Ramos (cell line): Measurements from ENCODE around the gene HJV.

ENCODE experiments used
- in situ Hi-C: fragments of 300-500 bp; cut with MboI; formaldehyde crosslinking; loops from one replicate; pipeline ENCODE4 v1.14.3; 2022; ENCODE audit warnings: low sequenced_read_pairs; ENCODE audit not compliant: unreplicated experiment

Gene HJV

DNA sequence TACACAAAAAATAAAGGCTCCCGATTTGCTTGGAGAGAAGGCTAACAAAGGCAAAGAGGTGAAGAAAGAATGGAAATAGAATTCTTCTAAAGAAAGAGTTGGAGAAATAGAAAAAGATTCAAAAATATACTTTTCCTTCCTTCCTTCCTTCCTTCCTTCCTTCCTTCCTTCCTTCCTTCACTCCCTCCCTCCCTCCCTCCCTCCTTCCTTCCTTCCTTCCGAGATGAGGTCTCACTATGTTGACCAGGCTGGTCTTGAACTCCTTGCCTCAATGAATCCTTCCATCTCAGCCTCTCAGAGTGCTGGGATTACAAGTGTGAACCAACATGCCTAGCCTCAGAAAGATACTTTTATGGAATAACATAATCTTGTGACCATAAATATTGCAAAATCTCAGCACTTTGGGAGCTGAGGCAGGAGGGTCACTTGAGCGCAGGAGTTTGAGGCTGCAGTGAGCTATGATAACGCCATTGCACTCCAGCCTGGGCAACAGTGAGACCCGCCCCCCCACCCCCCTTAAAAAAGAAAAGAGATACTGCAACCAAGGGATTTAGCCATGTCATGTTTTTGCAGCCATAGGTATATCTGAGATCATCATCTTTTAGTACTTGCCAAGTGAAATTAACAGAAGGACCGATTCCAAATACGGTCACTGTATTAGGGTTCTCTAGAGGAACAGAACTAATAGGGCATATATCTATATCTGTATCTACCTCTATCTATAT, 1.0 kb upstream of the HJV start:
- in situ Hi-C loops = no loop called here

DNA sequence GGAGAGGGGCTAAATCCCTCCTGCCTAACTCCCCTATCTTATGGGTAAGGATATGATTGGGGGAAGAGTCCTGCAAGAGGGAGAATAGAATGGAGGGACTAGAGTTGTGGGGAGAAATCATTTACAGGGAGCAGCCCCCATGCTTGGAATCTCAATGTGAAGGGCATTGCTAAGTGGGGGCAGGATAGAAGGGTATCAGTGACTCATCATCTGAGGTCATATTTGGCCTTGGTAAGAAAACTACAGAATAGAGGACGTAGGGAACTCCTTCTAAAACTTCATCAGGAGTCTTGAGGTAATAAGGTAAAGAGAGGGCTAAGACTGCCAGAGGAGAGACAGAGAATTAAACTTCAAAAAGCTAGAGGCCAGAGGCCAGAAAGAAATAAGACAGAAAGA, 487 bp downstream of the HJV start:
- in situ Hi-C loops = no loop called here

DNA sequence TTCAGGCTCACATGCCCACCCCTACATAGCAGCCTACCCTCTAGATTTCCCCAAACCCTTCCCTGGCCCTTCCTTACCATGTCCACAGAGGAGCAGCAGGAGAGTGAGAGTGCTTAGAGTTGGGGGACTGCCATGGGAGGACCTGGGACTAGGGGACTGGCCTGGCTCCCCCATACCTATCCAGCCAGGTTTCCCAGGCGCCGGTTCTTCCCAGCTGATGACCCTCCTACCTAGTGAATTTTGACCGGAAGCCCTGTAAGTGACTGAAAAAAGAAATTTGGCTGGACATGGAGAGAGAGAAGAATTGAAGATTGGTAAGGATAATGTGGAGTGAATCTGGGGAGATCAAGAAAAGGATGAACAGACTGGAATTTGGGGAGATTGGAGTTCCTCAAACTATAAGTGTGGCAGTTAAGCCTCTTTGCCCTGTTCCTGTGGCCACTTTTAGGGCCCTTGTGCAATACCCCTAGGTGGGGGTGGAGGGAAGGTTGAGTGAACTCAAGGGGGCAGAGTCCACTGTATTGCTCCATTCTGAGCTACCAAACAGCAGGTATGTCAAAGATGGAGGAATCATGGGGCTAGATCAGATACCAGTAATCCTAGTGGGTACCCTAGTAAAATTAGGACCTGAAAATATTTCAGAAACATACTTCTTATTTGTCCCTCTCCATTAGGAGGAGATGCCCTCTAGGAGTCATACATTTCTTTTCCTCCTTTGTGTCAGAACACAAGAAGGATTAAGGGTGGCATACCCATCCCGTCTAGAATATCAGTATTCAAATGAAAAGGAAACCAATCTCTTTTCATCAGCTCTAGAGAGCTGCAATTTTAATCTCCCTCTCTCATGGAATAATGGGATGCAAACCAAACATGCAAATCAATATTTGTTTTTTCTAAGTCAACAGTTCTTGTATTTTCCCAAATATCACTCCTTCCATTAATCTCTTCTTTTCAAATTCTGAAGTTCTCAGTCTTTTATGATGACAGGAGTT, 1.2 kb downstream of the HJV start:
- in situ Hi-C loops = no loop called here

GRCh38 chr1:146019231-146020057, 2.1 kb downstream of the HJV start:
- in situ Hi-C loops = loop anchor here (5.0 to 10.0 kb wide), 2 partner anchors 125 to 167 kb away; no protein-coding TSS in a partner anchor

DNA sequence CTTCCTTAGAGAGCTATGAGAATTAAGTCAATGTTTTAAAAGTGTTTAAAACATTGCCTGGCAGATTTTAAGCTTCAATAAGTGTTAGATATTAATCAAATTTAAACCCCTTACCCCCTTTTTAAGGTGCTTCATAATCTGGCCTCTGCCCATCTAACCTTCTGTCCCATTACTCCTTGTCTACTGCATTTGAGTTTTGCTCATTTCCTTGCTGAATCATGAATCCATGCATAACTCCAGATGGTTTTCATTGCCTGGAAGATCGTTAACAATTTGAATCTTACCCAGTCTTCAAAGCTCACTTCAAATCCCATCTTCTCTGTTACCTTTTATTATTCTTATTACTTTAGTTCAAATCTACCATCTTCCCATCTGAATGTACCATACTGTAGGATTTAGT, 4.6 kb downstream of the HJV start:
- in situ Hi-C loops = loop anchor here (5.0 to 10.0 kb wide), 2 partner anchors 122 to 165 kb away; no protein-coding TSS in a partner anchor

GRCh38 chr1:146013559-146013922, 8.0 kb downstream of the HJV start:
- in situ Hi-C loops = loop anchor here (5.0 to 10.0 kb wide), 2 partner anchors 36 to 119 kb away; no protein-coding TSS in a partner anchor

GRCh38 chr1:146012703-146013558, 8.6 kb downstream of the HJV start:
- in situ Hi-C loops = loop anchor here (5.0 to 10.0 kb wide), 2 partner anchors 36 to 118 kb away; no protein-coding TSS in a partner anchor

GRCh38 chr1:146010126-146010738, 11.3 kb downstream of the HJV start:
- in situ Hi-C loops = loop anchor here (5.0 to 10.0 kb wide), 2 partner anchors 33 to 115 kb away; no protein-coding TSS in a partner anchor

DNA sequence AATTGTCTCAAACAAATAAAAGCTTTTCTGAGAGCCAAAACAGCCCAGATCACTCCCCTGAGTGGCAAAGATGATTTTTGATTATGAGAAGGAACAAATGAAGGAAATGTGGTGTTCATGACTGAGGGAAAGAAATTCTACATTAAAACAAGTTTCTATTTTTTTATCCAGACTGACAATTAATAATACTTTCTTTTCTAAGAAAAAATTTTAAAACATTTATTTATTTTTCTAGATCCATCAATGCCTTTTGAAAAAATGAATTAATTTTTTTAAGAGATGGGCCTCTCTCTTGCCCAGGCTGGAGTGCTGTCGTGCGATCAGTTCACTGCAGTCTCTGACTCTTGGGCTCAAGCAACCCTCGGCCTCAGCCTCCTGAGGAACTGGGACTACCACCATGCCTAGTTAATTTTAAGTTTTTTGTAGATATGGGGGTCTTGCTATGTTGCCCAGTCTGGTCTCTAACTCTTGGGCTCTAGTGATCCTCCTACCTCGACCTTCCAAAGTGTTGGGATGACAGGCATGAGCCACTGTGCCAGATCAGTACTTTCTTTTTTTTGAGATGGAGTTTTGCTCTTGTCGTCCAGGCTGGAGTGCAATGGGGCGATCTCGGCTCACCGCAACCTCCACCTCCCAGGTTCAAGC, 13.9 kb downstream of the HJV start:
- in situ Hi-C loops = no loop called here

DNA sequence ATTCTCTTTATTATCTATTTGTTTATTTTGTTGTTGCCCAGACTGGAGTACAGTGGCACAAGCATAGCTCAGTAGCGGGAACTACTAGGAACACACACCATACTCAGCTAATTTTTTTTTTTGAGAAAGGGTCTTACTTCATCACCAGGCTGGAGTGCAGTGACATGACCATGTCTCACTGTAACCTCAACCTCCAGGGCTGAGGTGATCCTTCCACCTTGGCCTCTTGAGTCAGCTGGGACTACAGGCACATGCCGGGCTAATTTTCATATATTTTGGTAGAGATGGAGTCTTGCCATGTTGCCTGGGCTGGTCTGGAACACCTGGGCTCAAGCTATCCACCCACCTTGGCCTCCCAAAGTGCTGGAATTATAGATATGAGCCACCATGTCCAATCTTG, 19.8 kb downstream of the HJV start:
- in situ Hi-C loops = no loop called here

- in situ Hi-C loops = loop anchor here (5.0 kb wide), 1 partner anchor 38 kb away; no protein-coding TSS in a partner anchor
These were observed 22.1 kb downstream of the HJV start for GRCh38 chr1:145999321-146000024.

DNA sequence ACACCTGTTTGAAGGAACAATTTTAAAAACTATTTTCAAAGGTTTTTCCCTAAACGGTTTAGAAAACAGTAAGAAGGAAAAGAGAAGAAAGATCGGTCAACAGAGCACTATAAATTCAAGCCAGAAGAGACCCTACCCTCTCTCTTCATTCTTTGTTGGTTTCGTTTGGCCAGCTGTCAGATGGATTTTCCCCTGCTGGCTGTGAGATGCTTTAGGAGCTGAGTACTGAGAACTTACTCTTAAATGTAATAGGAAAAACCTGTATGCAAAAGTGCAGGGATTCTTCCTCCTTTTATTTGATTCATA, 23.9 kb downstream of the HJV start:
- in situ Hi-C loops = loop anchor here (5.0 kb wide), 1 partner anchor 40 kb away; no protein-coding TSS in a partner anchor

GRCh38 chr1:145997016-145997717, 24.4 kb downstream of the HJV start:
- in situ Hi-C loops = loop anchor here (5.0 kb wide), 1 partner anchor 40 kb away; no protein-coding TSS in a partner anchor

DNA sequence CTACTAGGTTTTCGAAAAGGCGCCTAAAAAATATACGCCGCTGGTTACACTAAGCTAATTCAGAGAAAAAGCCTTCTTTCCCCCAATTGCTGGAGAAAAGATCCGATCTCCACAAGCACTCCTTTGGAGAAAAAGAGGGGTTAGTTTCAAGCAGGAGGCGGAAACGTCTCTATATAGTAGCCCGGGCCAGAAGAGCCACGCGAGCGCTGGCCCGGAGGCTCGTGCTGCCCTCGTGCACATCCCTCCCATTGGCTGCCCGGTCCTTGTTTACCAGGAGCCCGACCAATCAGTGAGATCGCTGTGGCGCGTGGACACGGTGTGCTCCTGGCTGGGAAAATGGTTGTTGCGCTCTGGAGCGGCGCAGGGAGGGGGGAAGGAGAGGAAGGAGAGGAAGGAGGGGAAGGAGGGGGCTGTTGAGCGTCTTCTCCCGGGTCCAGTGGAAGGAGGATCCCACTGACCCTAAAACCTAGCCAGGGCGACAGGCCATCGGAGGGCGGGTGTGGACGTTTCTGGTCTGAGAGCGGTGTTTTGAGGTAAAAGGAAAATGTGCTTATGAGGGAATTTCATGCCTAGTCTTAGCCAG, 25.0 kb downstream of the HJV start, which contains the start of gene TXNIP:
Gene TXNIP (minus strand): TSS at position 147 of the 583 bp plus-strand sequence. CDS start 313 bp downstream, outside the sequence.
- in situ Hi-C loops = loop anchor here (5.0 kb wide), 1 partner anchor 41 kb away; no protein-coding TSS in a partner anchor

DNA sequence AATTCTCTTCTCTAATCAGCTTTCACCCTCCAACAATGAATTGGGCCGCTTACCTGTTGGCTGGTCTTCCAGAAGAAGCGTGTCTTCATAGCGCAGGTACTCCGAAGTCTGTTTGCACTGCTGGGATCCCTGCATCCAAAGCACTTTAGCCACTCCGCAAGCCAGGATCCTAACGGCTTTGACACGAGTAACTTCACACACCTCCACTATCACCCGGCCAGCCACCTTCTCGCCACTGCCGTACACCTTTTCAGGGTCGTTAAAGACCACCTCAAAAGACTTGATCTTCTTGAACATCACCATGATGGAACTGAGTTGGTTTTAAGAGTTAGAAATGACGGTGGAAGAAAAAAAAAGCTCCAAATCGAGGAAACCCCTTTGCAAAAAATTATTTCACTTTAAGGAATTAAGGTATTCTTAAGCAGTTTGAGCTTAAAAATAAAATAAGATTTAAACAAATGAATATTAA, 25.5 kb downstream of the HJV start:
- in situ Hi-C loops = loop anchor here (5.0 kb wide), 1 partner anchor 41 kb away; no protein-coding TSS in a partner anchor
